OCI-LY3 (cell line): ENCODE results near the gene IRGQ.

Experiments
- CTCF ChIP-seq: fragments of 200-600, 300-600 bp; sonication (generic); IDR thresholded peaks from 2 replicates; pipeline ENCODE4 v1.5.1; 2014; ENCODE audit warnings: antibody characterized with exemption, low read length, low read depth
- EZH2phosphoT487 ChIP-seq: fragments of 200-600 bp; shearing (Covaris generic); IDR thresholded peaks from 2 replicates; pipeline ENCODE4 v1.6.1; 2018; ENCODE audit warnings: antibody characterized with exemption, mixed run types, low read depth

DNA sequence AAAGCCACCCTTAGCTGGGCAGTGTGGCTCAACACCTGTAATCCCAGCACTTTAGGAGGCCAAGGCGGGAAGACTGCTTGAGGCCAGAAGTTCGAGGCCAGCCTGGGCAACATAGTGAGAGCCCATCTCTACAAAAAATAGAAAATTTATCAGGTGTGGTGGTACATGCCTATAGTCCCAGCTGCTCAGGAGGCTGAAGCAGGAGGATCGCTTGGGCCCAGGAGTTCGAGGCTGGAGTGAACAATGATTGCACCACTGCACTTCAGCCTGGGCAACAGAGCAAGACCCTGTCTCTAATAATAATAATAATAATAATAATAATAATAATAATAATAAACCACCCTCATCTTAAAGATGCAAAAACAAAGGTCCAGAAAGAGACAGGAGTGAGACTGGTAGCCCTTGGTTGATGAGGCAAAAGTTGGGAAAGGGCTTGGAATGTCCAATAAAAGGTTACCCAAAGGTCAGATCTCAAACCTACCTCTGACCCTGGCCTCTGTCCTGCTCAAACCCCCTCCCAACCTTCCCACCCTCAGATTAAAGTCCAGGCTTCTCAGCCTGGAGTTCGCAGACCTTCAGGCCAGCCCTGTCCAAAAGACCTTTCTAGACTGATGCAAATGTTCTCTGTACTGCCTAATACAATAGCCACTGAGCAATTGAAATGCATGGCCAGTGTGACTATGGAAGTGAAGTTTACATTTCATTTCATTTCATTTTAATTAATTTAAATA, 53.8 kb downstream of the IRGQ start:
- no peak for TF ChIP-seq CTCF
- no peak for TF ChIP-seq EZH2phosphoT487
